AG09319 (cell line): Measurements from ENCODE around the gene LDAH.

Experiments used
- DNase-seq: peaks from one replicate; pipeline ENCODE4 v3.0.0-alpha.2; 2010; ENCODE audit warnings: low read depth; ENCODE audit errors: extremely low read depth
- CTCF ChIP-seq: IDR thresholded peaks from 2 replicates; pipeline ENCODE4 v1.5.1; 2011; ENCODE audit warnings: low read depth, mild to moderate bottlenecking, inconsistent platforms, low read length, moderate library complexity

The LDAH gene

GRCh38 chr2:20744366-20745335 lies 78.2 kb downstream of the LDAH start:
- no peak for DNase-seq
- TF ChIP-seq CTCF: no peak

- no peak for DNase-seq
- TF ChIP-seq CTCF: no peak
Observed at GRCh38 chr2:20738772-20739171, 84.1 kb downstream of the LDAH start.

- no peak for DNase-seq
- no peak for TF ChIP-seq CTCF
Observed at GRCh38 chr2:20737505-20737904, 85.4 kb downstream of the LDAH start.

- no peak for TF ChIP-seq CTCF
- DNase-seq: no peak
Observed at GRCh38 chr2:20728114-20728758, 94.7 kb downstream of the LDAH start.

GRCh38 chr2:20726913-20727312 lies 96.0 kb downstream of the LDAH start:
- DNase-seq: no peak
- no peak for TF ChIP-seq CTCF

GRCh38 chr2:20725782-20726181 lies 97.1 kb downstream of the LDAH start:
- no peak for DNase-seq
- no peak for TF ChIP-seq CTCF

GRCh38 chr2:20724500-20725053 lies 98.3 kb downstream of the LDAH start:
- no peak for TF ChIP-seq CTCF
- DNase-seq: no peak
